HG02970 (cell line): ENCODE results near the gene MAML3.

Experiments used
- ATAC-seq: cut with Tn5 transposase; IDR thresholded peaks from one replicate; pipeline ENCODE4 v1.9.1; 2021; ENCODE audit warnings: mild to moderate bottlenecking, moderate library complexity, moderate number of reproducible peaks; ENCODE audit not compliant: unreplicated experiment, low FRiP score

MAML3 gene

GRCh38 chr4:140157341-140157740, 3.4 kb upstream of the MAML3 start:
- ATAC-seq, result no peak

GRCh38 chr4:140156529-140157171, 2.7 kb upstream of the MAML3 start:
- ATAC-seq, result no peak

- no peak for ATAC-seq
Measured at GRCh38 chr4:140154572-140154891, 548 bp upstream of the MAML3 start.

- ATAC-seq, result no peak
Measured at GRCh38 chr4:140153419-140153717, 616 bp downstream of the MAML3 start.

DNA sequence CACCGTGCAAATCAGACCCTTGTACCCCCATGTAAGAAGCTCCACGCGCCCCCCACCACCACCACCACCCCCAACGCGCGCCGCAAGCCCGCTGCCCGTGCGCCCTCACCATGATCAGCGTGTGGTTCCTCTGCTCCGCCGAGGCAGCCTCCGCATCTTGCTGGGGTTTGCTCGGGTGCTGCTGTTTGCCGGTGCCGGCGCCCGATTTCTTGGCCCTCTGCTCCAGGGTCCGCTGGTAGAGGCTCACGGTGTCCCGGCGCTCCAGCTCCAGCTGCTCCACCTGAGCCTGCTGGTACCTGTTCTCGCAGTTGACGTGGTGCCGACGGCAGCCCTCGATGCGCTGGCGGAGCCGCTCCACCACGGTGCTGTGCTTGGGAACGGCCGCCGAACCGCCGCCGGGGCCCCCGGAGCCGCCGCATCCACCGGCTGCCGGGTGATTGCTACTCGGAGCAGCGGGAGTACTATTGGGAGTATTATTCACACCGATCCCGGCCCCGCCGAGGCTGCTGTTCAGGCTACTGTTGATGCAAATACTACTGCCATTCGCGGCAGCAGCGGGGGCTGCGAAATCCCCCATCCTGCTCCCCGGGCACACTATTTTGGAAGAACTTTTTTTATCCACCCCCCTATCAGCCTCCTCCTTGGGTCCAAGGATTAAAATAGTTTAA, 1.1 kb downstream of the MAML3 start:
- no peak for ATAC-seq

DNA sequence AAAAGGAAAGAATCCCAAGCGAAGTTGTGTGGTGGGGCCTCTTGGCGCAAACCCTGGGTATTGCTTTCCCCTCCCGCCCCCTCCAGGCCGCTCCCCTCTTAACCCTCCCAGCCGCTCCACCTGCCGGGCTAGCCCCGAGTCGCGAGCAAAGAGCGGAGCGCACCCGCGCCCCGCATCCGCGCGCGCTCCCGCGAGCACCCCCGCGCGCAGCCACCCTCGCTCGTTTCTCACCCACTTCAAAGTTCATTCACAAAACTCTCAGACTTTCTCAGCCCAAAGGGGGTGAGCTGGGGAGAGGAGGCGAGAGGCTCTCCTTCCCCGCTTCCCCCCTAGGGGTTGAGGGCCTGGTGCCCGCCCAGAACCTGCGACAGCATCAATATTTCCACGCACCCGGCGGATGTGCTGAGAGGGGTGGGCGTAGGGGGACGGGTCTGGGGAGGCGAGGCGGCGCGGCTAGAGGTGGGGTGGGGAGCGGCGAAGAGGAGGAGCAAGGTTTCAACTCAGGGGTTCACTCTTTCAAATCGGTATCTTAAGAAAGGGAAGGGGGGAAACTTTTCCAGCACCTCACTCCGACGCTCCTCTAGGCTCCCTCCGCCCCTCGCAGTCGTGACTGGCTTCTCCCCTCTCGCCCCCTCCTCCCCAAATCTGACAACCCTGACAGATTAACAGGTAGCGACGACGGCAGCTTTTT, 1.8 kb downstream of the MAML3 start:
- ATAC-seq, result no peak

DNA sequence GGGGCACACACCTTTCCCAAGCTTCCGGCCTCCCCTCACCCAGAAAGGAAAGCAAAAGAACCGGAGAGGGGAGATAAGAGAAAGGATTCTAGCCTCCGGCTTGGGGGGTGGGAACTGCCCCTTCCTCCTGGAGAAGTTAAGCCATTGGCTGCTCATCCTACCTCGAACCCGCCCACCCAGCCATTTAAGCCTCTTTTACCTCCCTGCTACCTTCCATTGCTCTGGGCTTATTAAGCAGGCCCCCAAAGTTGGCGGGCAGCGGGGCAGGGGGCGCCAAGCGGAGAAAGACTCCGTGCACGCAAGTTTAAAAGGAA, 2.3 kb downstream of the MAML3 start:
- no peak for ATAC-seq

- ATAC-seq, result no peak
Measured at GRCh38 chr4:140150886-140151698, 2.9 kb downstream of the MAML3 start.

- no peak for ATAC-seq
Measured at GRCh38 chr4:140150636-140150885, 3.4 kb downstream of the MAML3 start.

- ATAC-seq, result no peak
Measured at GRCh38 chr4:140149846-140150635, 3.9 kb downstream of the MAML3 start.

DNA sequence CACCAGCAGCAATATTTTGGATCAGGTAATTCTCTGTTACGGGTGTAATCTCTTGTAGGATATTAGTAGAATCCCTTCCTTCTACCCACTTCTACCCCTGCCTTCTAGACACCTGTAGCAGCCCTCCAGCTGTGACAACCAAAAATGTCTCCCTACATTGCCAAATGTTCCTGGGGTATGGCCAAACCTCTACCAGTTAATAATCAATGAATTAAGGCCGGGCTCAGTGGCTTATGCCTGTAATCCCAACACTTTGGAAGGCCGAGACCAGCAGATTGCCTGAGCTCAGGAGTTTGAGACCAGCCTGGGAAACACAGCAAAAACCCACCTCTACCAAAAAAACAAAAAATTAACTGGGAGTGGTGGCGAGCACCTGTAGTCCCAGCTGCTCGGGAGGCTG, 9.9 kb downstream of the MAML3 start:
- ATAC-seq, result no peak

GRCh38 chr4:140141210-140141835, 12.7 kb downstream of the MAML3 start:
- no peak for ATAC-seq

- no peak for ATAC-seq
Measured at GRCh38 chr4:140140566-140140965, 13.4 kb downstream of the MAML3 start.

DNA sequence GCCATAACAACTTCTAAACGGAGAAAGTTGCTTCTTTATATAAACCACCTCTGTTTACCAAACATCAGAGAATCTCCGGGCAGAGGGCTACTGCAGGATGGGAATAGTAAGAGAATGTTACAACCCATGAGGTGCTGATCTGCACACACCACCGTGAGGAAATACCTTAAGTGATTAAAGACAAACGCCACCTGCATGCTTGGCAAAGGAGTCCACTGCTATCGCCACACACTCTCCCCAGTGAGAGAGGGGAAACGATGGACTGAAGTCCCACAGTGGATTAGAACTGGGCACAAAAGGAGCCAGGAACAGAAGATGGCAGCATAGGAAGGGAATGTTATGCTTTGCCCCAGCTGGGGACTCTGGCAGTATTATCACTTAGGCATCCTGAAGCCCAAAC, 15.6 kb downstream of the MAML3 start:
- no peak for ATAC-seq

DNA sequence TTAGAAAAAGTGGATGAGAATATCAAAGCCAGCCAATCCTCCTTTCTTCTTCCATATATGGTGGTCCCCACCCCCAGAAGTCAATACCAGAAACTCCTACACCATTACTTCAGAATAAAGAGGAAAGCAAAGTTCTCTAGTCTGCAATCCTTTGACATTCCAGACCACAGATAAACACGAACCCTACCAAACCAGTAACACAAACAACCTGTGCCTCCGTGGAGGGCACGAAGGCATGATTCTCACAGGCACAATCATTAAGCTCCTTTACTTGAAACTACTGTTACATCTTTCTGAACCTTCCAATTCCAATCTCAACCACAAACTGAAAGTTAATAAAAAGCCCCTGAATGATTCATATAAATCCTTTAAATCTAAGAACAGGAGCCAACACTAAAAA, 16.3 kb downstream of the MAML3 start:
- no peak for ATAC-seq

DNA sequence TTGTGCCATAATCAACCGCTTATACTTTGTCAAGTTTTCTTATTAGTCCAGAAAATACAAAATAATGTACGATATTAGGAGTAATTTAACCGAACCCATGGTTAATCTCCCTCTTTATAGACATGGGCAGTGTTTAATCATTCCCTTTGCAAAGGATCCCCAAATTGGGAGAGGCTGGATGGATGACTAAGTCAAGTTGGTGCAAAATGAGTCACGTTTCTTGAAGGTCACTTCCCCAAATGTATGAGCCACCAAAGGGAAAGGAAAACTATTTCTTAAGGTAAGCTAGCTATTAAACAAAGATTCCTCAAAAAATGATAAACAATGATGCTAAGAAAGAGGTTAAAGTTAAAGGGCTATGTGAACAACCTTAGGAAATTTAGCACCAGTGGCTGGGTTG, 17.5 kb downstream of the MAML3 start:
- no peak for ATAC-seq

GRCh38 chr4:140135529-140136088, 18.4 kb downstream of the MAML3 start:
- no peak for ATAC-seq

- ATAC-seq, result no peak
Measured at GRCh38 chr4:140134746-140135425, 19.1 kb downstream of the MAML3 start.

DNA sequence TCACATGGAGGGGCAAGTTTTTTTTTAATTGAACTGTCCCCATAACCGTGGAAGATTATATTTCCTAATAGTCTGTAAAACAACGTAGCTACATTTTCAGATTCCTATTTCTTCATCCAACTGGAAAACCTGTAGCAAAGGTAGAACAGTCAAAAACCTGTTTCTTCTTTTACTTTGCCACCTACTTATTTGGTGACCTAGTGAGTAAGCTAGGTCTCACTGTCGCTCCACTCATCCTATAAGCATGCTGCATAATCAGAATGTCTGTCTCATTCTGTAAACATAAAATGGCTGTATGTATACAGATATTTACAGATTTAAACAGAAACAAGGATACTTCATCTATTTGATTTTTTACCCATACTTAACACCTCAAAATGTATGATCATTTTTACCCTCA, 20.4 kb downstream of the MAML3 start:
- ATAC-seq, result no peak
